HL-60/S4 (cell line): ENCODE measurements around the gene BTBD9.

Experiments
- in situ Hi-C: fragments of 300-500 bp; cut with MboI; formaldehyde crosslinking; loops from 2 replicates; pipeline ENCODE4 v1.14.3; 2022; ENCODE audit warnings: low sequenced_read_pairs

BTBD9 gene

DNA sequence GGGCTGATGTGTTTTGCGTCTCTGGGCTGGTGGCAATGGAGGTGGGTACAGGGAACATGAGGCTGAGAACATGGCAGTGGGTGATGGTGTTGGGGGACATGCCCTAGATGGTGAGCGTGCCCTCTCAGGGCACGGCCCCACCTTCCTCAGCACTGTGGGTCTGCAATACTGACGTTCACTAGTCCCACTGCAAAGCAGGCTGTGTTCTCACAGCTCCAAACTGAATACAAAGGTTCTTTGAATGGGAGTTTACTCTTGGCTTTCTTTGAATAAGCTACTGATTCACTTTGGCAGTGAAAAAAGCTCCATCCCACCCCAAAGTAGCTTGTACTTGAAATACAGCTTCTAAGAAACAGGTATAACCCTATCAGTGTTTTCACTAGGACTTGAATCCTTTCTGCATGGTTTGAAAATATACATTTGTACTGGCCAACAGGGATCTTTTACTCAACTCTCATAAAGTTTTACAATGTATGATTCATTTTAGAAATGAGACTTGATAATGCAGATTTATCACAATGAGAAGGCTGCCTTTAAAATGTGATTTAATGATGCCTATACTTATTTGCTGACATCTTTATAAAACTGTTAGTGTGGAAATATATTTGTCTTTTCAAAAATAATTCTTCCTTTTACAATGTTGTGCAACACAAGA is 419.5 kb downstream of the BTBD9 start:
- in situ Hi-C loops: no loop called here

GRCh38 chr6:38218235-38218634 is 421.5 kb downstream of the BTBD9 start:
- in situ Hi-C loops: no loop called here

GRCh38 chr6:38216451-38216850 is 423.3 kb downstream of the BTBD9 start:
- in situ Hi-C loops: no loop called here

DNA sequence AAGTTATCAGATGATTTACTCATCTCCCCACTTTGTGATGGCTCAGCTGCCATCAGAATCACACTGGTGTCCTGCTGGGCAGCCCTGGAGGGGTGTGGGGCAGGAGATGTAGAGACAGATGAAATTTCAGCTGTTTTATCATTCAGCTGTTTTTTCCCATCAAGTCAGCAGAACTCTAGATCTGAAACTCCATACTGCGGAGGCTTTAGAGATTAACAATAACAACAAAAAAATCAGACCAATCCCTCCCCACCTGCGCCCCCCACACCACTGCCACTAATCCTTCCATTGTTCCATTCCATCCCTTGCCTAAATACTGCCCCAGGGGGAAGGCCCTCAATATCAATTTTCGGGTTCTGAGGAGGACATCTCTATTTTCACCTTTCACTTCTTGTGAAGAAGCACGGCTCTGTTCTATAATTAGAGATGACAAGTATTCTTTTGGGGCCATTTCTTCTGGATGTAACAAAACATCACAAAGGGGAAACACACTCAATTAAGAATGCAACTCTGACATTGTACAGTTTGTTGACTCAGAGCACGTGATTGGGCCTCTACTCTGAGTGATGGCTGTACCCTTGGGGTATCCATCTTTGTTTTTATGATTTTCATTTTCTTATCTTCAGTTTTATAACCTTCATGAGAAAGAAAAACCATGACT is 423.9 kb downstream of the BTBD9 start:
- in situ Hi-C loops: no loop called here

GRCh38 chr6:38215225-38215624 is 424.5 kb downstream of the BTBD9 start:
- in situ Hi-C loops: no loop called here

DNA sequence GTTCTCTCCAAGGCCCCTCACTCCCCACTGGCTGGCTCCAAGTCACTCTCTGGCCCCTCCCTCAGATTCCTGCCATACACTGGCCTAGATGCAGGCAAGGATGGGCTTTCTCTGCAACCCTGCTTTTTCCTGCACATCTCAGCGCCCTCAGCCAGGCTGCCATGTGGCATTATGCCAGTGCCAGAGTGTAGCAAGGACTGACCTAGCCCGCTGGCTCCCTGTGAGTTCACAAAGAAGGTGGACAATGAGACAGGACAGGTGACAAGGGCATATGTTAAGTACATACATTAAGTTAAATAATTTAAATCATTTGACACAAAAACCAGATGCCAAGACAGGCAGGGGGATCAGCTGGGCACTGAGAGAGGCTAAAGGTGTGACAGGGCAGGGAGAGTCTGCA is 425.6 kb downstream of the BTBD9 start:
- in situ Hi-C loops: no loop called here

DNA sequence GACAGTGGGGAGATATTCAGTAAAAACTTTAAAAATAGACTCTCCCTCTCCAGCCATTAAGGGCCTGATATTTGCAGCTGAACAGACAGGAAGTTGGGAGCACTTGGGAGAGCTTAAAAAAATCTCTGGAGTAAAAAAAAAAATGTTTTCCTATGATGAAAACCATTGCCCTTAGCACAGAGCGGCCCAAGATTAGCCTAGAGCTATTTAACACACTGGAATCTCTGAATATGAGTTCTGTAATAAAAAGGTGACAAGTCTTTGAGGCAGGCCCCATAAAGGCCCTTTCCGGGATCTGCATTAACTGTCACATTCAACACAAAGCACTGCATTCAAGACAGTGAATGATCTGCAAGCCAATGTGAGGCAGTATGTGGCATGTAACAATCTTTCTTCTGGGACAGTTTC is 426.5 kb downstream of the BTBD9 start:
- in situ Hi-C loops: no loop called here

DNA sequence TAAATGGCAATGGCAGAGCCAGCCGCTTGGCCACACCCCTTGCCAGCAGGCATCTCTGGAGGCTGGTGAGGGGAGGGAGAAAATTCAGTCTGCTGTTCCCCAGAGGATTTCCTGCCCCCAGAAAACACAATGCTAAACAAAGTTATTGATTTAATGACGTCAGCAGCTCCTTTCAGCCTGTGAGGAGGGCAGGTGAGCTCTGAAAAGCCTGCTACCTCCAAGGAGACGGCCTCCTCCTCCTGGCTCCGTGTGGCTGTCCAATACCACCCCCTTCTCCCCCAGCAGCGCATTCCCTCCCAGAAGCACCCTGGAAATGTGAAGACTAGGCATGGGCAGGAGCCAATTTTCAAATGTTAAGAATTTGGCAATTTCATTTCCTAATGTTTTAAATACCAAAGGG is 427.1 kb downstream of the BTBD9 start:
- in situ Hi-C loops: no loop called here

DNA sequence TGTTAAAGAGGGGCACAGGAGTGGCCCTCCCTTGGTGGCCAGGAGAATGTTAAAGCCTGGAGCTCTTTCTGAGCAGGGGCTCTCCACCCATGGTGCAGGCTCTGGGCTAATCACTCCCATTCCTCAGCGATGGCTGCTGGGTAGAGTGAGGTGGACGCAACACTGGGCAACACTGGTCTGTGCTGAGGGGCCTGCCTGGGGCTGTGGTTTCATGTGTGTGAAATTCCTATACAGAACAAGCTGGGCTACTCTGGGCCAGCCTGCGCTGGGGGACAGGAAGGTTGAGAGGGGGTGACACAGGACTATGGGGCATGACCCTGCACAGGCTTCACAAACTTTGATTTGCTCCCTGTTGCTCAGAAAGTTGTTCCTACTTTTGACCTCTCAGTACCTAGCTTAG is 427.6 kb downstream of the BTBD9 start:
- in situ Hi-C loops: no loop called here

DNA sequence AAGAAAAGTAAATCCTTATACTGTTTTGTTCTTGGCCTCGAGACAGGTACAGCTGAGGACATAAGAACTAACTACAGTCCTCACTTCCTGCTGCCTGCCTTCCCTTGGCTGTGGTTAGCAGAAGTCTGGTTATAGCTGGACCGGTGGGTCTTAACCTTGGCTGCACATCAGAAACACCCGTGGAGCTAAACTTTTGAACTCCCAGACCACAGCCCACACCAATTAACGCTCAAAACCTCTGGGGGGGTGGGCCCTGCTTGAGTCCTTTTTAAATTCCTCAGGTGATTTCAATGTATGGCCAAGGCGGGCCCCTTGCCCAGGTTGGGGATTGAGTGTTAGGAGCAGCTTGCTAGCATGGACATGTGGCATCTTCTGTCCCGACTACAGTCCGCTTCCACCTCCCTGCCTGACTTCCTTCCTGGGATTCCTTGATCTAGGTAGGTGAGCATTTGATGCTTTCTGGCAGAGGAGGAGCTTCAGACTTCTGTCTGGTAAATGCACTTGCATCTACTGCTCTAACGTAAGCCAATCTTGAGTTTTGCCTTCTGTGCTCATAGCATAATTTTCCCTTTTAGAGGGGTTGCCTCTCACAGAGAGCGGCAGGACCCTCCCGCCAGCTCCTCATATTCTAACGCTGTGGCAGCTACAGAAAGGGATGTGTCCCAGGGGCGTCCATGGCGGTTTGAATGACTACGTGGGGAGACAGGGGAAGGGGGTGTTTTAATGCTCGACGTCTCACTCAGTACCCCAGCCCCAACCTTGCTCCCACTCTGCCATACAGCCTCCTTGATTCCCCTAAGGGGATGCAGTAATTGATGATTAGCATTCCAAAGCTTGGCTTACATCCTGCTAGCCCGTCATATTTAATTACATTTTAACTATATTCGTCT is 430.1 kb downstream of the BTBD9 start:
- in situ Hi-C loops: no loop called here

- in situ Hi-C loops: no loop called here
These were observed 431.7 kb downstream of the BTBD9 start for GRCh38 chr6:38208028-38208427.

DNA sequence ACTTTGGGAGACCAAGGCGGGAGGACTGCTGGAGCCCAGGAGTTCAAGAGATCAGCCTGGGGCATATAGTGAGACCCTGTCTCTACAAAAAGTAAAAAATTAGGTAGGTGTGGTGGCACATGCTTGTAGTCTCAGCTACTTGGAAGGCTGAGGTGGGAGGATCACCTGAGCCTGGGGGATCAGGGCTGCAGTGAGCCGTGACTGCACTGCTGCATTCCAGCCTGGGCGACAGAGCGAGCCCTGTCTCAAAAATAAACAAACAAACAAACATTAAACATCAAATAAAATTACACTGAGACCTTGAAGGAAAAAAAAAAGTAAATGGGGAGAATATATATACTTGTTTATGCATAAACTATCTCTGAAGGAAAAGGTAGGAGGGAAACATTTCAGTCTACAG is 432.4 kb downstream of the BTBD9 start:
- in situ Hi-C loops: no loop called here

- in situ Hi-C loops: no loop called here
These were observed 441.5 kb downstream of the BTBD9 start for GRCh38 chr6:38198219-38198618.

DNA sequence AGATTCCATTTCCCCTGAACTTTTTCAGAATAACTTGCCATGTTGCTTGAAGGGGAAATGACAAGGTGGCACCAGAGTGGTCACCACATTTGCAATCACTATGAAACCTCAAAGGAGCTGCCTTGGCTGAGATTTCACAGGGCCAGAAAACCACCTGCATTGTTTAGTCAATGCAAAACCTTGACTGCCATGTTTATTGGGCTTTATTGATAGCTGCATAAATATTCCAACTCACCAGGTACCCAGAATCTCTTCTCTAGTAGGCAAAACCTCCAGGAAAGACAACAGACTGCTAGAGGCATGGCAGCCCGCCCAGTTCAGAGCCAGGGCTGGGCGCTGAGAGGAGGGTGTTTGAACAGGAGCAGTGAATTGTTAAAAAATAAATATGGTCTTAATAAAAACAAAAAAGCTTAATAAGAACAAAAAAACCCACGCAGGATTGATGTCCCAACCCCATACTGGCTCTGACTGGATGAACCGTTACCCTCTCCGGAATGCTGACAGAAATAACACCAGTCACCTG is 444.6 kb downstream of the BTBD9 start:
- in situ Hi-C loops: no loop called here

DNA sequence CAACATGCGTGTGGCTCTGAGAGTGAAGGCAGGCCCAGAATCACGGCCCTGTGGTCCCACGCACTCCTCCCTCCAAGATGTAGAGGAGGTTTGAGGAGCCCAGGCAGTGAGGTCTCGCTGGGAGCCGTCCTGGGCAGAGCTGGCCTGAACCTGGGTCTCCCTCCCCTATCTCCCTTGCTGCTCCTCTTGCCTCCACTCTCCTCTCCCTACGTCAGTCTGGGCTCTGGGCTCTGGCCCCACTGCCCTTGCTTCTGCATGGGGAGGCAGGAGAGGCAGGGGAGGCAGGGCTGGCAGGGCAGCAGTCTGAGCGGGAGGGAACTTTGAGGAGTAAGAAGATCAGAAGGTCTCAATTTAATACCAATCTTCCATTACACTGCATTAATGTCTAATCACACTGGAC is 445.1 kb downstream of the BTBD9 start:
- in situ Hi-C loops: no loop called here

GRCh38 chr6:38194282-38194572 is 445.5 kb downstream of the BTBD9 start:
- in situ Hi-C loops: no loop called here

DNA sequence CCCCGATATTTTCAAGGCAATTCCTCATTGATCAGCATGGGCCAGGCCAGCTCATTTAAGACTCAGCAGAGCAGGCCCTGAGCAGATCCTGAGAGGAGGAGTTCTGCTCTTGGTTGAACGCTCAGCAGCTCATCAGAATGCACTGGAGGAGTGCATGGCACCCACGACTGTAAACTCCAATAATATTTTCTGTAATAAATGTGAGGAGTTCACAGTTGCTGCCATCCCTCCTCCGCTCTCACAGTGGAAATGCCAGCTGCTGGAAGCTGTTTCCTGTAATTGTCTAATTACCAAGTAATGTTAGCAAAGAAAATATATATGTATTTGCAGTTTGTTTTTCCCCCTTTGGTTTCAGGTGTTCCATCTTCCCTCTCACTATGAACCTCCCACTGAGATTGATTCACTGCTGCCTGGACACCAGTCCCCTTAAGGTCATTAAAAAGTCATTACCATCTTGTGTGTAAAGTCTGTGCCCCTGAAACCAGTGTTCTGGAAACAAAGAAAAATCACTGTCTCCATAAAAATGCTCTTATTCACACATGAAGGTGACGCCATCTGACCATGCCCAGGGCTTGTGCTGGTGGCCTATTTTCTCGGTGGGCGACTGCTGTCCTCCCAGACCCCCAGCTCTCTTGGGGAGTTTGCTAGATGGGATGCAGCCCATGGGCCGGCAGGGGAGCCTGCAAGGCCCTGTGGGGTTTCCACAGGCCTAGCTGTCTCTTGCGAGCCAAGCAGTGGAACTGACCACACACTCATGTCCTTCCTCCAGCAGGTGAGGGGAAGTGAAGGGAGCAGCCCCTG is 446.0 kb downstream of the BTBD9 start:
- in situ Hi-C loops: no loop called here

DNA sequence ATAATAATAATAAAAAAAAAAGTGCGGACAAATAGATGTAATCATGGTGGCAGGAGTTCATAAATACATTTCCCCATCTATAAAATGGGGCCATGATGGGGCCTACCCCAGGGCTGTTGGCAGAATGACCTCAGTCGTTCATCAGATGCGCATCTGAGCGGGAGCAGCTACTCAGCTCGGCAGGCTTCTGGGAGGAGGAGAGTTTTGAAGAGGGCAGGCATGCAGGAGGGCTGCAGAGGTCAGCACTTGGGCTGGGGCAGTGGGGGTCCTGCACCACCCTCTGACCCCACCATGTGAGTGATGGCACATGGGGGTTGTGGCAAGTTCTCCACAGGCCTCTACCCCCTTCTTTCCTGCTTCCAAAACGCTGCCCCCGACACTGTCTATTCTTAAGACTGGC is 446.7 kb downstream of the BTBD9 start:
- in situ Hi-C loops: no loop called here

DNA sequence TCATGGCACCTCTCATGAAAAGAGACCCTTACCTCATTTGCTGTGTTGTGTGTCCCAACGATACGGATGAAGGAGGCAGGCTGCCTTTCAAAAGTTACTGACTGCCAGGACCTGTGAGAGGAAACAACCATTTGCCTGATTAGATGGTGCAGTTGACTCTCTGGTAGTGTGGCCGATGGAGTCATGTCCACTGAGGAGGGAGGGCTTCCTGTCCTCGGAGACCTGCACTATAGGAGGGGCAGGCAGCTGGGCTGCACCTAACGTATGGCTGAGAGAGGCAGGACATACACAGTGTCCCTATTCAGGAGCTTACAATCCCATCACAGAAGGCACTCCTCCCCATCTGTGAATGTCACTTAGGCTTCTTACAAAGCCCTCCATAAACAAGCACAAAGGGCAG is 447.2 kb downstream of the BTBD9 start:
- in situ Hi-C loops: no loop called here

GRCh38 chr6:38192011-38192410 is 447.7 kb downstream of the BTBD9 start:
- in situ Hi-C loops: no loop called here

- in situ Hi-C loops: no loop called here
These were observed 448.3 kb downstream of the BTBD9 start for GRCh38 chr6:38191418-38191817.
